ENCODE data around the gene TUBGCP2. TPM values are rescaled to one million over a fixed set of nuclear protein-coding genes. Genes with fewer than 3 reads are reported as not detected.
A peak's percentile ranks its signal among the peaks of the same experiment; 100 is the strongest.

The TUBGCP2 gene
- total and polyA plus RNA-seq, 2 of the 13 experiments (the other 11 are each of a cell fraction or from before 2014, with no cell fraction given), result 21.3 to 34.5 TPM

GRCh38 chr10:133326223-133326551, 17.5 kb upstream of the TUBGCP2 start:
- Histone ChIP-seq H3K79me2 (ENCODE audit: insufficient read depth, low read length) (no peaks in the 10 kb centered on the region), H3K36me3 (replicated peaks in 1 of 2; ENCODE audit: control insufficient read depth in 1 of 2, insufficient read depth in 2 of 2, low read length in 2 of 2) (no peaks in the 10 kb centered on the region), H3K4me1 (ENCODE audit: insufficient read depth, low read length) (peaks cover 29% of the 10 kb centered on the region), H3K27me3 (ENCODE audit: control insufficient read depth in 1 of 2, insufficient read depth in 2 of 2, low read length in 2 of 2) (peaks cover 5 to 52% of the 10 kb centered on the region in 2 experiments), H2AFZ (ENCODE audit: low read length) (no peak overlapping the region), H4K20me1 (ENCODE audit: insufficient read depth, low read length) (no peaks in the 10 kb centered on the region), H3K27ac (ENCODE audit: extremely low read length, insufficient read depth, low read length) (no peak overlapping the region), H3K4me2 (ENCODE audit: low read depth, low read length) (peak overlapping the region; percentile 83), H3K9me3 (ENCODE audit: low read length) (no peaks in the 10 kb centered on the region), H3K4me3 (replicated peaks in 1 of 3; ENCODE audit: insufficient read depth in 1 of 3, low read depth in 2 of 3, low read length in 3 of 3) (peak overlapping the region; percentile 55 to 74 (median 61); a peak in 5 of 6 replicates), H3K9ac (ENCODE audit: insufficient read depth, low read depth, low read length) (peak overlapping the region; percentile 34; the same call in 1 of the 2 replicates)
- ChIA-PET POLR2A (interaction anchor here (4.5 kb wide), 1 partner anchor 21 kb away, joined by 31 read pairs; the partner anchor contains the start of gene PRAP1), CTCF (ENCODE audit: low intra/inter-chr PET ratio, low total read pairs) (no interaction called here)
- FAIRE-seq (no peak), ATAC-seq (no peak), DNase-seq (ENCODE audit: low spot score) (no peak)
- intact Hi-C loops (cut with micrococcal nuclease; ENCODE audit: unreplicated experiment), result loop anchor here (10.0 kb wide), 1 partner anchor 49 kb away; the partner anchor contains the start of genes ECHS1 and PAOX
- WGBS (ENCODE audit: low lambda C conversion rate), result 53% methylated on average over 8 of the region's 9 CpGs
- no TSS peak for BruUV-seq (replicated peaks)
- in situ Hi-C loops (cut with HindIII; ENCODE audit: extremely low pct_ligation_motif_present, low pct_unique_long_range_greater_than_20kb), result no loop called here
- TF ChIP-seq SMARCE1 (IDR thresholded peaks at IDR 0.05; ENCODE audit: borderline replicate concordance), result no peak
- no peak for TF ChIP-seq ZEB1 (IDR thresholded peaks at IDR 0.05; ENCODE audit: insufficient replicate concordance, low read depth)
- no peak for TF ChIP-seq ZNF460 (CRISPR knock-in tag; IDR thresholded peaks at IDR 0.05; ENCODE audit: borderline replicate concordance)
- TF ChIP-seq HNRNPUL1 (IDR thresholded peaks at IDR 0.05; ENCODE audit: low read depth, low read length), result no peak
- TF ChIP-seq HNF1A (IDR thresholded peaks at IDR 0.05; ENCODE audit: low read depth), result no peak
- TF ChIP-seq HNF1A (CRISPR knock-in tag; IDR thresholded peaks at IDR 0.05; ENCODE audit: borderline replicate concordance), result no peak
- TF ChIP-seq ZNF678 (CRISPR knock-in tag; IDR thresholded peaks at IDR 0.05), result no peak
- no peak for TF ChIP-seq MEF2D (CRISPR knock-in tag; IDR thresholded peaks at IDR 0.05)
- TF ChIP-seq, protein P1, sequence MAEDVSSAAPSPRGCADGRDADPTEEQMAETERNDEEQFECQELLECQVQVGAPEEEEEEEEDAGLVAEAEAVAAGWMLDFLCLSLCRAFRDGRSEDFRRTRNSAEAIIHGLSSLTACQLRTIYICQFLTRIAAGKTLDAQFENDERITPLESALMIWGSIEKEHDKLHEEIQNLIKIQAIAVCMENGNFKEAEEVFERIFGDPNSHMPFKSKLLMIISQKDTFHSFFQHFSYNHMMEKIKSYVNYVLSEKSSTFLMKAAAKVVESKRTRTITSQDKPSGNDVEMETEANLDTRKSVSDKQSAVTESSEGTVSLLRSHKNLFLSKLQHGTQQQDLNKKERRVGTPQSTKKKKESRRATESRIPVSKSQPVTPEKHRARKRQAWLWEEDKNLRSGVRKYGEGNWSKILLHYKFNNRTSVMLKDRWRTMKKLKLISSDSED (CRISPR knock-in tag; IDR thresholded peaks at IDR 0.05), result no peak
- no peak for TF ChIP-seq NRL (CRISPR knock-in tag; IDR thresholded peaks at IDR 0.05; ENCODE audit: borderline replicate concordance)
- no peak for TF ChIP-seq RFX5 (IDR thresholded peaks at IDR 0.05; ENCODE audit: low read depth, low read length)
- no peak for TF ChIP-seq SOX13 (IDR thresholded peaks at IDR 0.05)
- TF ChIP-seq SOX13 (CRISPR knock-in tag; conservative IDR thresholded peaks at IDR 0.05 in 1 of 2, IDR thresholded peaks at IDR 0.05 in 1 of 2), result no peak
- no peak for TF ChIP-seq FOXP1 (IDR thresholded peaks at IDR 0.05)
- no peak for TF ChIP-seq FOXP1 (CRISPR knock-in tag; IDR thresholded peaks at IDR 0.05)
- no peak for TF ChIP-seq CCDC6 (CRISPR knock-in tag; IDR thresholded peaks at IDR 0.05)
- TF ChIP-seq, protein P2, sequence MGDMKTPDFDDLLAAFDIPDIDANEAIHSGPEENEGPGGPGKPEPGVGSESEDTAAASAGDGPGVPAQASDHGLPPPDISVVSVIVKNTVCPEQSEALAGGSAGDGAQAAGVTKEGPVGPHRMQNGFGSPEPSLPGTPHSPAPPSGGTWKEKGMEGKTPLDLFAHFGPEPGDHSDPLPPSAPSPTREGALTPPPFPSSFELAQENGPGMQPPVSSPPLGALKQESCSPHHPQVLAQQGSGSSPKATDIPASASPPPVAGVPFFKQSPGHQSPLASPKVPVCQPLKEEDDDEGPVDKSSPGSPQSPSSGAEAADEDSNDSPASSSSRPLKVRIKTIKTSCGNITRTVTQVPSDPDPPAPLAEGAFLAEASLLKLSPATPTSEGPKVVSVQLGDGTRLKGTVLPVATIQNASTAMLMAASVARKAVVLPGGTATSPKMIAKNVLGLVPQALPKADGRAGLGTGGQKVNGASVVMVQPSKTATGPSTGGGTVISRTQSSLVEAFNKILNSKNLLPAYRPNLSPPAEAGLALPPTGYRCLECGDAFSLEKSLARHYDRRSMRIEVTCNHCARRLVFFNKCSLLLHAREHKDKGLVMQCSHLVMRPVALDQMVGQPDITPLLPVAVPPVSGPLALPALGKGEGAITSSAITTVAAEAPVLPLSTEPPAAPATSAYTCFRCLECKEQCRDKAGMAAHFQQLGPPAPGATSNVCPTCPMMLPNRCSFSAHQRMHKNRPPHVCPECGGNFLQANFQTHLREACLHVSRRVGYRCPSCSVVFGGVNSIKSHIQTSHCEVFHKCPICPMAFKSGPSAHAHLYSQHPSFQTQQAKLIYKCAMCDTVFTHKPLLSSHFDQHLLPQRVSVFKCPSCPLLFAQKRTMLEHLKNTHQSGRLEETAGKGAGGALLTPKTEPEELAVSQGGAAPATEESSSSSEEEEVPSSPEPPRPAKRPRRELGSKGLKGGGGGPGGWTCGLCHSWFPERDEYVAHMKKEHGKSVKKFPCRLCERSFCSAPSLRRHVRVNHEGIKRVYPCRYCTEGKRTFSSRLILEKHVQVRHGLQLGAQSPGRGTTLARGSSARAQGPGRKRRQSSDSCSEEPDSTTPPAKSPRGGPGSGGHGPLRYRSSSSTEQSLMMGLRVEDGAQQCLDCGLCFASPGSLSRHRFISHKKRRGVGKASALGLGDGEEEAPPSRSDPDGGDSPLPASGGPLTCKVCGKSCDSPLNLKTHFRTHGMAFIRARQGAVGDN (CRISPR knock-in tag; IDR thresholded peaks at IDR 0.05), result 0 out of 2 replicates have a peak, but pooled peaks have one; percentile 4
